ENCODE data around the gene FILIP1. TPM values are rescaled to one million over a fixed set of nuclear protein-coding genes. Genes with fewer than 3 reads are reported as not detected.
A peak's percentile ranks its signal among the peaks of the same experiment; 100 is the strongest.

FILIP1 gene
- total RNA-seq, 1 experiment from 2014 or later = 2.9 TPM

GRCh38 chr6:75292555-75292954 is 201.0 kb downstream of the FILIP1 start:
- Mint-ChIP-seq H3K27me3 (ENCODE audit: low read depth) (no peaks in the 10 kb centered on the region), H3K9me3 (no peaks in the 10 kb centered on the region), H3K4me3 (no peak overlapping the region), H3K36me3 (no peaks in the 10 kb centered on the region), H3K4me1 (peaks cover 16% of the 10 kb centered on the region), H3K27ac (no peak overlapping the region)
- DNase-seq (ENCODE audit: low spot score) (no peak), ATAC-seq (no peak)
- ChIA-PET POLR2A (no interaction called here), CTCF (no interaction called here)
- TF ChIP-seq IRF2 (CRISPR knock-in tag; IDR thresholded peaks at IDR 0.05; ENCODE audit: borderline replicate concordance, low read depth) (no peak), TEAD1 (CRISPR knock-in tag; IDR thresholded peaks at IDR 0.05) (no peak), JAZF1 (CRISPR knock-in tag; IDR thresholded peaks at IDR 0.05) (no peak), CREM (CRISPR knock-in tag; IDR thresholded peaks at IDR 0.05) (no peak), ATF1 (CRISPR knock-in tag; IDR thresholded peaks at IDR 0.05) (no peak), RORB (CRISPR knock-in tag; IDR thresholded peaks at IDR 0.05) (no peak)

GRCh38 chr6:75291744-75292143 is 201.9 kb downstream of the FILIP1 start:
- Mint-ChIP-seq H3K4me3 (no peak overlapping the region), H3K27ac (no peak overlapping the region), H3K36me3 (no peaks in the 10 kb centered on the region), H3K4me1 (peaks cover 19% of the 10 kb centered on the region), H3K27me3 (ENCODE audit: low read depth) (no peaks in the 10 kb centered on the region), H3K9me3 (no peaks in the 10 kb centered on the region)
- POLR2A ChIA-PET = no interaction called here
- ATAC-seq (no peak), DNase-seq (ENCODE audit: low spot score) (no peak)
- CTCF ChIA-PET = no interaction called here
- TF ChIP-seq IRF2 (CRISPR knock-in tag; IDR thresholded peaks at IDR 0.05; ENCODE audit: borderline replicate concordance, low read depth) (no peak), PREB (CRISPR knock-in tag; IDR thresholded peaks at IDR 0.05; ENCODE audit: borderline replicate concordance) (no peak), ZNF396 (CRISPR knock-in tag; IDR thresholded peaks at IDR 0.05; ENCODE audit: borderline replicate concordance) (no peak), ATF1 (CRISPR knock-in tag; IDR thresholded peaks at IDR 0.05) (no peak), KAT7 (CRISPR knock-in tag; IDR thresholded peaks at IDR 0.05; ENCODE audit: borderline replicate concordance) (no peak), ZNF416 (CRISPR knock-in tag; IDR thresholded peaks at IDR 0.05) (no peak)

- H3K4me1 Mint-ChIP-seq = peaks cover 23% of the 10 kb centered on the region
- no peak for ATAC-seq
- H3K27me3 Mint-ChIP-seq (ENCODE audit: low read depth) = no peaks in the 10 kb centered on the region
- TF ChIP-seq IRF1 (CRISPR knock-in tag; IDR thresholded peaks at IDR 0.05) (no peak), ZNF263 (CRISPR knock-in tag; IDR thresholded peaks at IDR 0.05; ENCODE audit: low read depth) (no peak), IRF2 (CRISPR knock-in tag; IDR thresholded peaks at IDR 0.05; ENCODE audit: borderline replicate concordance, low read depth) (no peak), ZMAT4 (CRISPR knock-in tag; IDR thresholded peaks at IDR 0.05) (no peak), NR2C2 (CRISPR knock-in tag; IDR thresholded peaks at IDR 0.05) (no peak)
- no peak overlapping the region for H3K27ac Mint-ChIP-seq
- POLR2A ChIA-PET = no interaction called here
- no peak for DNase-seq (ENCODE audit: low spot score)
- no peaks in the 10 kb centered on the region for H3K9me3 Mint-ChIP-seq
- no peaks in the 10 kb centered on the region for H3K36me3 Mint-ChIP-seq
- H3K4me3 Mint-ChIP-seq = no peak overlapping the region
- CTCF ChIA-PET = no interaction called here
Measured at GRCh38 chr6:75291331-75291730, 202.3 kb downstream of the FILIP1 start.

- peak overlapping the region; percentile 55 for H3K27ac Mint-ChIP-seq
- CTCF ChIA-PET = no interaction called here
- no peak overlapping the region for H3K4me3 Mint-ChIP-seq
- ATAC-seq (no peak; the same call in 1 of the 2 replicates), DNase-seq (ENCODE audit: low spot score) (no peak)
- H3K4me1 Mint-ChIP-seq = peaks cover 24% of the 10 kb centered on the region
- TF ChIP-seq SOX15 (CRISPR knock-in tag; IDR thresholded peaks at IDR 0.05) = no peak
- no peak for TF ChIP-seq ZNF121 (CRISPR knock-in tag; IDR thresholded peaks at IDR 0.05)
- TF ChIP-seq AR (CRISPR knock-in tag; IDR thresholded peaks at IDR 0.05) = no peak
- no peak for TF ChIP-seq ZNF416 (CRISPR knock-in tag; IDR thresholded peaks at IDR 0.05)
- no peak for TF ChIP-seq HMGA2 (CRISPR knock-in tag; IDR thresholded peaks at IDR 0.05)
- TF ChIP-seq ZNF219 (CRISPR knock-in tag; IDR thresholded peaks at IDR 0.05; ENCODE audit: borderline replicate concordance) = no peak
- H3K27me3 Mint-ChIP-seq (ENCODE audit: low read depth) = no peaks in the 10 kb centered on the region
- no peaks in the 10 kb centered on the region for H3K36me3 Mint-ChIP-seq
- H3K9me3 Mint-ChIP-seq = no peaks in the 10 kb centered on the region
- POLR2A ChIA-PET = no interaction called here
Measured at GRCh38 chr6:75290136-75290945, 203.3 kb downstream of the FILIP1 start.
